ENCODE results near the gene GNL2.
"Not testable (repeated sequence)": the region's sequence is repeated elsewhere in the genome, so short reads cannot be mapped to it uniquely, and the experiment has no call there.

Gene GNL2

DNA sequence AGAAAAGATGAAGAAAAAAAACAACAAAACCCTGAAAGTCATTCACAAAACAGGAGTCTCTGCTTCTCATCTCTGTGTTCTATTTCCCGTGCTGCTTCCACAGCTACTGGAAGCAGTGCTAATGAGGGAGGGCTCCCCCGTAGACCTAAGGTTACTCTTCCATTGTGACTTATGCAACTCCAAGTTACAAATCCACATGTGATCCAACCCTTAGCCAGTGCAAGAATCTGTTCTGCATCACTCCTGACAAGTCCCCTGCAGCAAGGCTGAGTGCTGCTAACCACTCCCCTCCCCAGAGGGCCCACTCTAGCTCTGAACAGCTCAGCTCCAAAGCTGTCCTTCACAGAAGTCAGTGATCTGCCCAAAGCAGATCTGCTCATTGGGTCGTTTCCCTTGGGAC, 28.7 kb downstream of the GNL2 start:
- Histone ChIP-seq H3K9me3 (ENCODE audit: insufficient read depth, low read depth, low read length) (no peaks in the 10 kb centered on the region), H3K9ac (ENCODE audit: low read depth, low read length) (no peak overlapping the region), H3K36me3 (ENCODE audit: insufficient read depth, low read depth, low read length) (peaks cover 74% of the 10 kb centered on the region), H3K27ac (ENCODE audit: low read length) (no peak overlapping the region), H3K4me1 (ENCODE audit: insufficient read depth, low read length) (no peaks in the 10 kb centered on the region), H3K4me3 (ENCODE audit: low read length) (no peak overlapping the region), H3K27me3 (ENCODE audit: insufficient read depth, low read length) (no peaks in the 10 kb centered on the region)

DNA sequence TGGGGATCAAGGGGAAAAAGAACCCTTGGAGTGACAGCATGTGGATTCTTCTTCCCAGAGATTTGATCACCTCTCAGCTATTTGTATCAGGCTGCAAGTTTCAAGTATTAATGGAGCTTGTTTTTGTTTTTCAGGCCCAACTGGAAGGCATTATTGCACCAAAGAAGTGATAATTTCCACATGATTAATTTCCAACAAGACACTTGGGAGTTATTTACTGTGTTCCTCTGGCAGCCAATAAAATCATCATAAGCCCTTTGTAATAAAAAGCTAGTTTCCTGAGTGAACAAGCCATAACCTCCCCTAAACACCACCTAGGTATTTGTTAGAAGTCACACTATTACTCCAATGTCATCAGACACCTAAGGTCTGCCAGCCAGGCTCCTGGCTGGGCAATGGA, 30.8 kb downstream of the GNL2 start:
- Histone ChIP-seq H3K9ac (ENCODE audit: low read depth, low read length) (no peak overlapping the region), H3K4me1 (ENCODE audit: insufficient read depth, low read length) (no peaks in the 10 kb centered on the region), H3K36me3 (ENCODE audit: insufficient read depth, low read depth, low read length) (peaks cover 54% of the 10 kb centered on the region), H3K4me3 (ENCODE audit: low read length) (no peak overlapping the region), H3K9me3 (ENCODE audit: insufficient read depth, low read depth, low read length) (no peaks in the 10 kb centered on the region), H3K27me3 (ENCODE audit: insufficient read depth, low read length) (no peaks in the 10 kb centered on the region), H3K27ac (ENCODE audit: low read length) (no peak overlapping the region)

DNA sequence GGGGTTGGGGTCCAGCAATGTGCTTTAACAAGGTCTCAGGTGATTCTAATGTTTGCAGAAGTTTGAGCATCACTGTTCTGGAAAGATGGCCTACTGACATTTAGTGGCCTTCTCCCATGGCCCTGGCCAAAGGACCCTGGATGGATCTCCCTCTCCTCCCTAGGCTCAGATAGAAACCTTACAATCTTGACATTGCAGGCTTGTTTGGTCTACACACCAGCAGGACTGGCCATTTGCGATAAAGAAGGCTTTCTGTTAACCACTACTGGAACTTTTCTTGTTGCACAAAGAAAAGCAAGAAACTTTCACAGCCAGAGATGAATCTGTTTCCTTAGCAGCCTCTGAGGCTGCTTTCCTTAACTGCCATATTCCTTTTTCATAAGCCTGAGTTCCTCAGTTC, 32.8 kb downstream of the GNL2 start:
- Histone ChIP-seq H3K4me3 (ENCODE audit: low read length) (no peak overlapping the region), H3K4me1 (ENCODE audit: insufficient read depth, low read length) (no peaks in the 10 kb centered on the region), H3K27ac (ENCODE audit: low read length) (no peak overlapping the region), H3K36me3 (ENCODE audit: insufficient read depth, low read depth, low read length) (peaks cover 35% of the 10 kb centered on the region), H3K9me3 (ENCODE audit: insufficient read depth, low read depth, low read length) (no peaks in the 10 kb centered on the region), H3K9ac (ENCODE audit: low read depth, low read length) (no peak overlapping the region), H3K27me3 (ENCODE audit: insufficient read depth, low read length) (no peaks in the 10 kb centered on the region)

DNA sequence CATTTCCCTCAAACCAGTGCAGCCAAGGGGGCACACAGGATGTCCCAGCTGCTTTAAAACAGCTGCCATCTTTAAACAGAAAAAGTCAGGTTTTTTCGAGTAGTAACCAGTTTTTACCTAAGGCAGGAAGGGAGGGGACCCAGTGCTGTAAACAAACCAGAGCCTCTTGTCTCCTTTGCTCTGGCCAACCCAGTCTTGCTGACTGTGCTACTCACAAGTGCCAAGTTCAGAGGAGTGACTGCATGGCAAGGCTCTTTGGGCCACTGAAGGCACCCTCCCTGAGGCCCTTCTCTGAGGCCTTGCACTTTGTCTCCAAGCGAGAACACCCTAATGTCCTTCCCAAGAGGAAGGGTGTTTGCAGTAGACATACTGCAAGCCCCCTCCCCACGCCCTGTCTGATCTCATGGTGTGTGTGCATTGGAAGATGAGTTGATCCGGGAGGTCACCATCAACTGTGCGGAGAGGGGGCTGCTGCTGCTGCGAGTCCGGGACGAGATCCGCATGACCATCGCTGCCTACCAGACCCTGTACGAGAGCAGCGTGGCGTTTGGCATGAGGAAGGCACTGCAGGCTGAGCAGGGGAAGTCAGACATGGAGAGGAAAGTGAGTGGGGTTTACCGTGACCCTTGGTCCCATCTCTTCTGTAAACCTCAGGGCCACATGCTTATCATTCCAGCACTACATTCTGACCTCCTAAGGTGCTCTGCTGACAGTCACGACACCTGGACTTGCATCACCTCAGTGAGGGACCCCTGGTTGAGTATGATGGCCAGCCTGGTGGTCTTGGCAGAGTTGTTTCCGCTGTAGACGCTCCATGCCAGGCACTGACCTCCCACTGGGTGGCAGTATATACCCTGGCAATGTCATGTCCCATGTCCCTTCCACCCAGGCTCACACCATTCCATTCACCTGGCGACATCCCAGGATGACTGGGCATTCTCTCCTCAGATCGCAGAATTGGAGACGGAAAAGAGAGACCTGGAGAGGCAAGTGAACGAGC, 34.3 kb downstream of the GNL2 start:
- Histone ChIP-seq H3K4me3 (ENCODE audit: low read length) (no peak overlapping the region), H3K4me1 (ENCODE audit: insufficient read depth, low read length) (peaks cover 1% of the 10 kb centered on the region; the same call in 1 of the 2 replicates), H3K9ac (ENCODE audit: low read depth, low read length) (no peak overlapping the region), H3K36me3 (ENCODE audit: insufficient read depth, low read depth, low read length) (peaks cover 20% of the 10 kb centered on the region), H3K27ac (ENCODE audit: low read length) (no peak overlapping the region), H3K27me3 (ENCODE audit: insufficient read depth, low read length) (no peaks in the 10 kb centered on the region), H3K9me3 (ENCODE audit: insufficient read depth, low read depth, low read length) (no peaks in the 10 kb centered on the region)

DNA sequence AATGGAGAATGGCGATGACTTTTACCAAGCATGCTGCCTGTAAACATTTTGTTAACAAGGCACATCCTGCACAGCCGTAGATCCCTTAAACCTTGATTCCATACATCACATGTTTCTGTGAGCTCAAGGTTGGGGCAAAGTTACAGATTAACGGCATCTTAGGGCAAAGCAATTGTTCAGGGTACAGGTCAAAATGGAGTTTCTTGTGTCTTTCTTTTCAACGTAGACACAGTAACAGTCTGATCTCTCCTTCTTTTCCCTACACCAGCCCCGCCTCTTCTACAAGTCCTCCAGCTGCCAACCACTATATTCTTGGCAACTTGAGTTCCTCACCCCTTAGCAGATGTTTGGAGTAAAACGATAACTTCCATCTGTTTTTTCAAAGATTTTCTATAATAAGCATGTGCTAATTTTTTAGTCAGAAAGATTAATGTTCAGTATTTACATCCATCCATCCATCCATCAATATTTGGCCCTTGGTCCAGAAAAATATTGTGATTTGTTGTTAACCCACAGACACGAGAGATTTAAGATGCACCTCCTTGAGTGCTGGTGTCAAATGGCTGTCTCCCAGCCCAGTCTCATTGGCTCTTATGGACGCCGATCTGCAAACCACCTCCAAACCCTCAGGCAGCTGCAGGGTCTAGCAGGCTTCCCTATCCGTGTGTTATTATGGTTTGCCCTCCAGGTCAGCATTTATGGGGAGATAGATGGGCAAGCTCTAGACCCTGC, 35.2 kb downstream of the GNL2 start:
- no peak overlapping the region for H3K9ac ChIP-seq (ENCODE audit: low read depth, low read length)
- H3K36me3 ChIP-seq (ENCODE audit: insufficient read depth, low read depth, low read length): peaks cover 11% of the 10 kb centered on the region
- no peak overlapping the region for H3K27ac ChIP-seq (ENCODE audit: low read length)
- peaks cover 4% of the 10 kb centered on the region; the same call in 1 of the 2 replicates for H3K4me1 ChIP-seq (ENCODE audit: insufficient read depth, low read length)
- H3K4me3 ChIP-seq (ENCODE audit: low read length): no peak overlapping the region
- H3K27me3 ChIP-seq (ENCODE audit: insufficient read depth, low read length): no peaks in the 10 kb centered on the region
- no peaks in the 10 kb centered on the region for H3K9me3 ChIP-seq (ENCODE audit: insufficient read depth, low read depth, low read length)

DNA sequence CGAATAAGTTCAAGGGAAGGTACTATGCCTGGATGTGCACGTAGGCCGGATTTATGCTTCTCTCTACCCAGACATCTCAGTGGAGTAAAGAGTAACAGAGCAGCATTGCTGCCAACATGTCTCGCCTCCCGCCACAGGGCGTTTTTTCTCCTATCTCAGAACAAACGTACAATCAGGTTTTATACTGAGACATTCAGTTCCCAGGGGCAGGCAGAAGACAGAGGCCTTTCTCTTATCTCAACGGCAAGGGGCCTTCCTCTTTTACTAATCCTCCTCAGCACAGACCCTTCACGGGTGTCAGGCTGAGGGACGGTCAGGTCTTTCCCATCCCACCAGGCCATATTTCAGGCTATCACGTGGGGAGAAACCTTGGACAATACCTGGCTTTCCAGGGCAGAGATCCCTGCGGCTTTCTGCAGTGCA, 35.8 kb downstream of the GNL2 start:
- not testable (repeated sequence) for H3K9ac ChIP-seq (ENCODE audit: low read depth, low read length); H3K36me3 ChIP-seq (ENCODE audit: insufficient read depth, low read depth, low read length); H3K9me3 ChIP-seq (ENCODE audit: insufficient read depth, low read depth, low read length); H3K27me3 ChIP-seq (ENCODE audit: insufficient read depth, low read length); H3K4me3 ChIP-seq (ENCODE audit: low read length); H3K4me1 ChIP-seq (ENCODE audit: insufficient read depth, low read length); H3K27ac ChIP-seq (ENCODE audit: low read length)

DNA sequence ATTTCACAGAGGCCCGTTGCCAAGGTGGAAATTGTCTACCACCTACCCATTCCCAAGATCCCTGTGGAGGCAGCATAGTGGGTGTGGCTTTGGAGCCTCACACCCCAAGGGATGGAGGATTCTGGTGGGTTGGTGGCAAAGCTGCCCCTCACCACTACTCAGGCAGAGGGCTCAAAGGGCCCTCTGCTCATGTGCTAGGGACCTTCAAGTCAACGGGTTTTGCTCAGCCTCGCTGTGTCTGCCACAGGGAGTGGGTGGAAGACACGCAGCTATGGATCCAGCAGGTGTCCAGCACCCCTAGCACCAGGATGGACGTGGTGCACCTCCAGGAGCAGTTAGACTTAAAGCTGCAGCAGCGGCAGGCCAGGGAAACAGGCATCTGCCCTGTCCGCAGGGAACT, 36.7 kb downstream of the GNL2 start:
- H3K9me3 ChIP-seq (ENCODE audit: insufficient read depth, low read depth, low read length): peaks cover 4% of the 10 kb centered on the region
- no peak overlapping the region for H3K9ac ChIP-seq (ENCODE audit: low read depth, low read length)
- no peak overlapping the region for H3K27ac ChIP-seq (ENCODE audit: low read length)
- peaks cover 4% of the 10 kb centered on the region; the same call in 1 of the 2 replicates for H3K4me1 ChIP-seq (ENCODE audit: insufficient read depth, low read length)
- H3K27me3 ChIP-seq (ENCODE audit: insufficient read depth, low read length): no peaks in the 10 kb centered on the region
- H3K4me3 ChIP-seq (ENCODE audit: low read length): no peak overlapping the region
- no peaks in the 10 kb centered on the region for H3K36me3 ChIP-seq (ENCODE audit: insufficient read depth, low read depth, low read length)

DNA sequence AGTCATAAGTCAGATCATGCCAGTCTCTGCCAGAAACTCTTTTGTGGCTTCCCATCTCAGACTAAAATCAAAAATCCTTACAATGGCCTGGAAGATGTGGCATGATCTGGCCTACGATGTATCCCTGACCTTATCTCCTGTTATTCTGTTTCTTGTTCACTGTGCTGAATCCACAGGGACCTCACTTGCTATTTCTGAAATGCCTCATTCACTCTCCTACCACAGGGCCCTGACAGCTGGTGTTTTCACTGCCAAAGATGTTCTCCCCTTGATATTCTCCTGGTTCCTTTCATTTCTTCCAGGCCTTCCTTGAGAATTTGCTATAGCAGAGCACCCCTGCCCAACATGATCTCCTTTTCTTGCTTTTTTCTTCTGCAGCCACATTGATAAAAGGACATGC, 37.3 kb downstream of the GNL2 start:
- peaks cover 4% of the 10 kb centered on the region; the same call in 1 of the 2 replicates for H3K4me1 ChIP-seq (ENCODE audit: insufficient read depth, low read length)

DNA sequence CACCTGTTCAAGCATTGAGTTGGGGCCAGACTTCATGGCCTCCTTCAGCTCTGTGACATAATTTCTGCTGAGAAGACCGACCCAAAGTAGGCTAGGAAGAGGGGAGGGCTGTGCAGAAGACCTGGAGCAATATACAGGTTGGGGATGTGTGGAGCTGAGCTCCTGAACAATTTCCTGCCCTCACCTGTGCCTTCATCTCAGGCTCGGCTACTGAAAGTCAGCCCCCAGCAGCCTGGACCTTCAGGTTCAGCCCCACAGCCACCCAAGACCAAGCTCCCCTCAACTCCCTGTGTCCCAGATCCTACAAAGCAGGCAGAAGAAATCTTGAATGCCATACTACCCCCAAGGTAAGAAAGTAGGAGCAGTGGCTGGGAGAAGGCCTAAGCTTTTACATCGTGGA, 38.3 kb downstream of the GNL2 start:
- H3K9me3 ChIP-seq (ENCODE audit: insufficient read depth, low read depth, low read length): peaks cover 4% of the 10 kb centered on the region
- H3K9ac ChIP-seq (ENCODE audit: low read depth, low read length): peak overlapping the region; percentile 75; the same call in 1 of the 2 replicates
- H3K4me3 ChIP-seq (ENCODE audit: low read length): peak overlapping the region; percentile 83
- no peaks in the 10 kb centered on the region for H3K27me3 ChIP-seq (ENCODE audit: insufficient read depth, low read length)
- H3K36me3 ChIP-seq (ENCODE audit: insufficient read depth, low read depth, low read length): peaks cover 3% of the 10 kb centered on the region
- peaks cover 10% of the 10 kb centered on the region for H3K4me1 ChIP-seq (ENCODE audit: insufficient read depth, low read length)
- H3K27ac ChIP-seq (ENCODE audit: low read length): no peak overlapping the region

More for the DNA sequence above, 37.3 kb downstream of the GNL2 start:
- H3K4me3 ChIP-seq (ENCODE audit: low read length): no peak overlapping the region
- no peak overlapping the region for H3K9ac ChIP-seq (ENCODE audit: low read depth, low read length)
- no peaks in the 10 kb centered on the region for H3K36me3 ChIP-seq (ENCODE audit: insufficient read depth, low read depth, low read length)
- H3K27me3 ChIP-seq (ENCODE audit: insufficient read depth, low read length): no peaks in the 10 kb centered on the region
- peaks cover 4% of the 10 kb centered on the region for H3K9me3 ChIP-seq (ENCODE audit: insufficient read depth, low read depth, low read length)
- no peak overlapping the region for H3K27ac ChIP-seq (ENCODE audit: low read length)

DNA sequence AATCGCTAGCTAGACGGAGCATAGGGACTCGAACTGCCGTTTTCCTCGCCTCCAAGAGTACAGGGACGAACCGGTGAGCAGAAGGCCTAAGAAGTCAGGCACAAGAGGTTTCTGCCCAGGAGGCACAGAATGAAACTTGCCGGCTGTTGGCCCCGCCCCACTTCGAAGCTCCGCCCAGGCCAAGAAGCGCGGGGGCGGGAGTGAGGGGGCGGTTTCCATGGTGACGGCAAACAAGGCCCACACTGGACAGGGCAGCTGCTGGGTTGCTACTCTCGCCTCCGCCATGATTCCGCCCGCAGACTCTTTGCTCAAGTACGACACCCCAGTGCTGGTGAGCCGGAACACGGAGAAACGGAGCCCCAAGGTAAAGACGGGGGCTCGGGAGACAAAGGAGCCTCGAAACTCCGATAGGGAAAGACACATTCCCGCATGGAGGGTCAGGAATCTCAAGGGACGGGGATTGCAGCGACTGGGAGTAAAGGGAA, 39.0 kb downstream of the GNL2 start, which contains the start of gene DNALI1:
TSS of gene DNALI1 (plus strand) at position 229 of the 485 bp plus-strand sequence. CDS start at position 284, 55 bp downstream.
- Histone ChIP-seq H3K4me3 (ENCODE audit: low read length) (peak within 1 kb of the TSS; percentile 83), H3K9ac (ENCODE audit: low read depth, low read length) (peak within 1 kb of the TSS; percentile 75; the same call in 1 of the 2 replicates), H3K36me3 (ENCODE audit: insufficient read depth, low read depth, low read length) (peaks cover 9% of the 10 kb centered on the region), H3K27ac (ENCODE audit: low read length) (no peak within 1 kb of the TSS), H3K4me1 (ENCODE audit: insufficient read depth, low read length) (peaks cover 10% of the 10 kb centered on the region), H3K9me3 (ENCODE audit: insufficient read depth, low read depth, low read length) (peaks cover 4% of the 10 kb centered on the region), H3K27me3 (ENCODE audit: insufficient read depth, low read length) (no peaks in the 10 kb centered on the region)

DNA sequence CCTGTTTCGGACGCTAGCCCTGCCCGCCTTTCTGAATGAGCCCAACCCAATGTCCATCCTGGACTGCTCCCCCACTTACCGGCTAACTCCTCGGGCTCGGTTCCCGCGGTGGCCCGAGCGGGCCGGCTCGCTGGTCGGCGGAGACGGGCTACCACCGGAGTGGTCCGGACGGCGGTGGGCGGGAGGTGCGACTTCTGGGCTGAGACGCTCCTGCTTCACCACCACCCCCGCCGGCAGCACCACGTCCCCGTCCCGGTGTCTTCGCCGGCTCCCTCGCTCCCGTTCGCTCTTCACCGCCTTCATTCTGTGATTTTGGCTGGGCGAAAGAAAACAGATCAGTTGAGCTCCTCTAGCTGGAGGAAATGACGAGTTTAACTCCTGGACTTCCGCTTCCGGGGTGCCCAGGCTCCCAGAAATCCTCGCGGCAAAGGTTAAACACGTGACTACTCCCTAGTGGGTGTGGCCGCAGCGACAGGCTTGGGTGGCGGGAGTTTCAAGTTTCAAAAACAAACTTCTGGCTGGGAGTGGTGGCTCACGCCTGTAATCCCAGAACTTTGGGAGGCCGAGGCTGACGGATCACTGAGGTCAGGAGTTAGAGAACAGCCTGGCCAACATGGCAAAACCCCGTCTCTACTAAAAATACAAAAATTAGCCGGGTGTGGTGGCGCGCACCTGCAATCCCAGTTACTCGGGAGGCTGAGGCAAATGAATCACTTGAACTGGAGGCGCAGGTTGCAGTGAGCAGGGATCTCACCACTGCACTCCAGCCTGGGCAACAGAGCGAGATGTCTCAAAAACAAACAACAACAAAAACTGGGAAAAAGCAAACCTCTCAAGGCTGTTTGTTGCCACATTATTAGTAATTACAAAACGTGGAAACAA, 41.6 kb downstream of the GNL2 start, which contains the start of gene SNIP1:
TSS of gene SNIP1 (minus strand) at position 367 of the 882 bp plus-strand sequence. CDS start at position 303, 64 bp downstream.
- H3K36me3 ChIP-seq (ENCODE audit: insufficient read depth, low read depth, low read length): peaks cover 28% of the 10 kb centered on the region
- H3K27ac ChIP-seq (ENCODE audit: low read length): no peak within 1 kb of the TSS
- H3K9me3 ChIP-seq (ENCODE audit: insufficient read depth, low read depth, low read length): peaks cover 4% of the 10 kb centered on the region
- H3K4me3 ChIP-seq (ENCODE audit: low read length): peak within 1 kb of the TSS; percentile 92
- H3K4me1 ChIP-seq (ENCODE audit: insufficient read depth, low read length): peaks cover 10% of the 10 kb centered on the region
- no peaks in the 10 kb centered on the region for H3K27me3 ChIP-seq (ENCODE audit: insufficient read depth, low read length)
- peak within 1 kb of the TSS; percentile 81 for H3K9ac ChIP-seq (ENCODE audit: low read depth, low read length)

Data from iPS-20b (cell line).